HG02759 (cell line): ENCODE results near the gene COL4A2.

Experiments used
- ATAC-seq: cut with Tn5 transposase; IDR thresholded peaks from one replicate; pipeline ENCODE4 v1.9.1; 2021; ENCODE audit warnings: mild to moderate bottlenecking, moderate library complexity; ENCODE audit not compliant: unreplicated experiment

The COL4A2 gene

DNA sequence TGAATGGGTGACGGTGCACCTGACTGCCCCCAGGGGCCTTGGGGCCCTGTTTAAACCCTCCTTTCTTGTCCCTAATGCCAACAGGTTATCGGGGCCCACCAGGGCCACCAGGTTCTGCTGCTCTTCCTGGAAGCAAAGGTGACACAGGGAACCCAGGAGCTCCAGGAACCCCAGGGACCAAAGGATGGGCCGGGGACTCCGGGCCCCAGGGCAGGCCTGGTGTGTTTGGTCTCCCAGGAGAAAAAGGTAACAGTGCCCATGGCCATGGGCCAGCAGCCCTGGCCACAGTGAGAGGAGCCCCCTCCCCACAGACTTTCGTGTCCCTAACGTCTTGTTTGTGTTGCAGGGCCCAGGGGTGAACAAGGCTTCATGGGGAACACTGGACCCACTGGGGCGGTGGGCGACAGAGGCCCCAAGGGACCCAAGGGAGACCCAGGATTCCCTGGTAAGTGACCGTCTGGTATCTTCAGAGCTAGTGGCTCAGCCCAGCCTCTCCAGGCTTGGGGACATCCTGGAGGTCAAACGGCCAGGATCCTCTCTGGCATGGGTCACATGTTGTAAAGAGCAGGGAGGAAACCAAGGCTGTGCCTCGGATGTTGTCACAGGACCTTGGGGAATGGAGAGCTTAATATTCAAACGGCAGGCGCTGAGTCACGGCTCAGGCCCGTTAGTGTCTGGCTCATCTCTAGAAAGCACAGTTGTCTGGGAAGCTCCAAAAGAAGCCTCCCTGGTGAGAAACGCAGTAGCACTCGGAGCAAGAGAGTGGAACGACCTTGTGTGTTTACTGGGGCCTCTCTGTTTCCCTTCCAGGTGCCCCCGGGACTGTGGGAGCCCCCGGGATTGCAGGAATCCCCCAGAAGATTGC lies 196.2 kb downstream of the COL4A2 start:
- ATAC-seq, result no peak

DNA sequence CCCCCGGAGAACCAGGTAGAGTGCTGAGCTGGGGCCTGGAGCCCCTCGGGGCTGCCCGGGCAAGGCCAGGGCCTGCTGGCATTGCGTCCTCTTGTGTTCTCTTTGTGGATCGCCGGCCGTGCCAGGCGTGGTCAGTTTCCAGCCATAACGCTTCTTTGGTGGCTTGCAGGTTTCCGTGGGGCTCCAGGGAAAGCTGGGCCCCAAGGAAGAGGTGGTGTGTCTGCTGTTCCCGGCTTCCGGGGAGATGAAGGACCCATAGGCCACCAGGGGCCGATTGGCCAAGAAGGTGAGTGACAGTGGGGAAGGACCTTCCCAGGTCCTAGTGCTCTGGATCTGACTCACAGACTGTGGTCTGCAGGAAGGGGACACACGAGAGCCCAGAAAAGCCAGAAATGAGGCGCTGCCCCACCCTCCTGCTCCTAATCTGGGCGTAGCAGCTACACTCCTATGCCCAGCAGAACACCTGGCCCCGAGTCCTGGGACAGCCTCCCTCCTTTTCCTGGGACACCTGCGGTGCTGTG lies 197.0 kb downstream of the COL4A2 start:
- no peak for ATAC-seq

DNA sequence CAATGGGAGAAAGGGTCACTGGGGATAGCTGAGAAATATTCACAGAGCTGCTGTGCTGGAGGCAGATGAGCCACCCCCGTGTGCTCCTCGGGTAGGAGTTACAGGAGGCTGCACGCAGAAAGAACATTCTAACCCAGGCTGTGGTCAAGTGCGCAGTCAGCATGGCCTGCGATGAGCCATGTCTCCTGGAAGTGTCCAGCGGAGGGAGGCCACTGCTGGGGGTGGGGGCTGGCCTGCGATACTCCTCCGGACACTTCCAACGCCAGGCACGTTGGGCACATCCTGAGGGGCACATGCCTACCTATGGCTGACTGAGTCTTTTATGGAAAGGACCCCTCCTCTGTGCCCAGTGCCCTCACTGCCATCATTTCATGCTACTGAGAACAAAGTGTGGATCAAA lies 198.5 kb downstream of the COL4A2 start:
- ATAC-seq, result no peak

DNA sequence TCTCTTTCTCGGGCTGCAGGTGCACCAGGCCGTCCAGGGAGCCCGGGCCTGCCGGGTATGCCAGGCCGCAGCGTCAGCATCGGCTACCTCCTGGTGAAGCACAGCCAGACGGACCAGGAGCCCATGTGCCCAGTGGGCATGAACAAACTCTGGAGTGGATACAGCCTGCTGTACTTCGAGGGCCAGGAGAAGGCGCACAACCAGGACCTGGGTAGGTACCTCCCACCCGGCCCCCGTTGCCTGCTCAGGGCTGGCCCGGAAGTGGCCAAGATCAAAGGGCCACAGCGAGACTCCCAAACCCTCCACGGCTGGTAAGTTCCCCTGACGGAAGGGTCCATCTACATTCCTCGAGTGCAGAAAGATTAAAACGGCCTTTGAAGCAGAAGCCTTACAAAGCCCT lies 199.3 kb downstream of the COL4A2 start:
- ATAC-seq, result no peak

DNA sequence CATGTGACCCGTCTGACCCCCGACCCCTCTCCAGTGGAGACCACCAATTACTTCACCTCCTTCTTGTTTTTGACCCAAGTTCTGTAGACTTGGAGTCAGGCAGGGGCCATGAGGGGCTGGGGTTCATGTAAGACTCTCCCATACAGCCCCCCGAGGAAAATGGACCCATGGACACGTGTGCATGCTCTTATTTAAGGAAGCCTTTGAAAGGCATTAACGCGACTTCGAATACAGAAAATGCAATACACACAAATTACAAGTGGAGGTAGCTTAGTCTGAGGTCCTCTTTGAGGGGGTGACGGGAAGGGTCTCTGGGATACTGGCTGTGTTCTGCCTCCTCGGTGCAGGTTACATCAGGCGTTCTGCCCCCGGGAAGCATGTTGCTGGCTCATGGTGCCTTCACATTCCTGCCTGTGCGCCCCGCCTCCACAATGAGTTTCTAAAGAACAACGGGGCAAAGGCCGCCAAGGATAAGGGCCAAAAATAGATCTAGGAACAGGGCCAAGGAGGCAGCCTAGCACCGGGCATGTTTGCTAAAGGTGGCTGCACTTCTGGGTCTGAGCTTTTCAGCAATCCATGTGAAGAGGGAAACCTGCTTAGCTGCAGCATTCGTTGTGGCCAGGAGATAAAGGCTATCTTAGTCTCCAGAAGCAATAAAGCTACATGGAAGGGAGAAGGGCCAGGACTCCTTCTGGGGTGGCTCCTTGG lies 199.9 kb downstream of the COL4A2 start:
- ATAC-seq, result no peak

DNA sequence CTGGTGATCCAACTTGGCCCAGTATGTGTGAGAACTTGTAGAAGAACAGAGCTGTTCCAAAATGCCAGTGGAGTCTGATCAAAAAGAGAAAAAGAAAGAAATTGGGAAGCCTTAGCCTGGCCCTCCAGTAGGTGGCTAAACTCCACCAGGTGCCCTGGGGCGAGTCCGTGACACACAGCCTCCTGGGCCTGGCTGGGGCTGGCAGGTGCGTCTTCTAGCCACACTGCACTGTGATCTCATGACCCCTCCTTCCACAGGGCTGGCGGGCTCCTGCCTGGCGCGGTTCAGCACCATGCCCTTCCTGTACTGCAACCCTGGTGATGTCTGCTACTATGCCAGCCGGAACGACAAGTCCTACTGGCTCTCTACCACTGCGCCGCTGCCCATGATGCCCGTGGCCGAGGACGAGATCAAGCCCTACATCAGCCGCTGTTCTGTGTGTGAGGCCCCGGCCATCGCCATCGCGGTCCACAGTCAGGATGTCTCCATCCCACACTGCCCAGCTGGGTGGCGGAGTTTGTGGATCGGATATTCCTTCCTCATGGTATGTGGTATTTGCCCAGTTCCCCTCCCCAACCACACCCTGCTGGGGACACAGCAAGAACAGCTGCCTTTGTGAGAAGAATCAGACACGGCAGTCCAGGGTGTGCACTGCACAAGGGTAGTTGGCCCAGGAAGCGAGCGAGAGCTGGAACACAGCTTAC lies 200.7 kb downstream of the COL4A2 start:
- ATAC-seq, result no peak

DNA sequence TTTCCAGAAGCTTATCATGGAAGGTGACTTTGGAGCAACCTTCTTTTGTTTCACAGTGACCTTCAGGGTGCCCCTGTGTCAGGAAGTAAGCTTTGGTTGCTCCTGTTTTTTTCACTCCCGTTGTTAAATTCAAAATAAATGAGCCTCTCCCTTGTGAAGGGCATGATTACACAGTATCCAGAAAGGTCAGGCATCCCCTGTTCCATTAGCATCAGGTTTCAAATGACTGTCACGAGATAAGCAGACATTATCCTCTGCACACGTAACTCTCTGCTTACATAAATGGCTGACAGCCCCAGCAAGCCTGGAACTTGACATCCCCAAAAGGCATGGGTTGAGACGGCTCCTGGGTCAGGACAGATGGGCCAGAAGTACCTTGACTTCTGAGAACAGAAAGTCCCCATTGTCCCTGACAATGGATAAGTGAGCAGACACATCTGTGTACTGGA lies 202.4 kb downstream of the COL4A2 start:
- no peak for ATAC-seq

DNA sequence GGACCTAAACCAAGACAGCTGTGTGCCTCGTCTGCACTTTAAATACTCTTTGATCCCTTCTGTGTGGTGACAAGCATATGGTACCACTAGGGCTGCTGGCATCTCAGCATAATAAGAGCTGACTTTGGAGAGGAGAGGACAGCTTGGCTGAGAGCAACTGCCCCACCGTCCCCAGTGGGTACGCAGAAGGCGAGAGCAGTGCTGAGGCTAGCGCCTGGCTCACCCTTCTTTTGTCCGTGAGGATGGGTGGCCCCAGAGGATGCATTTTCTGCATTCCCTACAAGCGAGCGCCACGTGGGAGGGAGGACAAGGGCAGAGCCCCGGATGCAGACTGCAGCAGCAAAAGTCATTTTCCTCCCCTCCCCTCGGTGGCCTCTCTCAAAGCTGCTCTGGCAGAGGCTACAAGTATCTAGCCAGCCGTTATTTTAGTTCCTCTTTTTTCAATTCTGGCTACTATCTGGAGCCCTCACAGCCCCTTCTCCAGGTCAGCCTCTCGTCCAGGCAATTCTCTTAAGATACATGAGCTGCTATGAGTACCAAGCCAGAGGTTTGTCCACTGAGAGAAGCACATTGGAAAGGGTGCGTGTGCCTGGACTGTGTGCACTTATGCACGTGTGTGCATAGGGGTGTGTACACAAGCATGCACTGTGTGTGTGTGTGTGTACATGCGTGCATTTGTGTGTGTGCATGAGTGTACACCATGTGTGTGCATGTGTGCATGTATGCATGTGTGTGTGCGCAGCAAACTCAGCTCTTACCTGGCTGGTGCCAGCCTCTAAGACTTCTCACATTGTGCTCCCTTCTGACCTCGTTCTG lies 203.1 kb downstream of the COL4A2 start:
- no peak for ATAC-seq

DNA sequence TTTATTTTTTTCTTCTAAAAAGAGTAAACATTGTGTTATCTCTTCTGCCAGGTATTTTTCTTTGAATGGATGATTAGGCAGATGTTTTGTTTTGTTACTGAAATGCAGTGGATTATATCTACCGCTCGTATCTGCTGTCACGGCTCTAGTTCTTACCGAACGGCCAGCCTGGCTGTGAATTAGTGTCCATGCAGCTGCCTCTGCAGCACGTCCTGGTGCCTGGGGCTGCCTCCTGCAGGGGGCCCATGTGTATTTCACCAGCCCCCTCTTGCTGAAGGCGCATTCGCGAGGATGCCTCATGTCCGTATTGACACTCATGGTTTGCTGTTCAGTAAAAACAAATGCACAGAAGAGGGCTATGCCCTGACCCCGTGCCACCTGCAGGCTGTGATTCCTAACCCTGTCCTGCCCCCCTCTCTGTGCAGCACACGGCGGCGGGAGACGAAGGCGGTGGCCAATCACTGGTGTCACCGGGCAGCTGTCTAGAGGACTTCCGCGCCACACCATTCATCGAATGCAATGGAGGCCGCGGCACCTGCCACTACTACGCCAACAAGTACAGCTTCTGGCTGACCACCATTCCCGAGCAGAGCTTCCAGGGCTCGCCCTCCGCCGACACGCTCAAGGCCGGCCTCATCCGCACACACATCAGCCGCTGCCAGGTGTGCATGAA lies 204.6 kb downstream of the COL4A2 start:
- ATAC-seq, result no peak

DNA sequence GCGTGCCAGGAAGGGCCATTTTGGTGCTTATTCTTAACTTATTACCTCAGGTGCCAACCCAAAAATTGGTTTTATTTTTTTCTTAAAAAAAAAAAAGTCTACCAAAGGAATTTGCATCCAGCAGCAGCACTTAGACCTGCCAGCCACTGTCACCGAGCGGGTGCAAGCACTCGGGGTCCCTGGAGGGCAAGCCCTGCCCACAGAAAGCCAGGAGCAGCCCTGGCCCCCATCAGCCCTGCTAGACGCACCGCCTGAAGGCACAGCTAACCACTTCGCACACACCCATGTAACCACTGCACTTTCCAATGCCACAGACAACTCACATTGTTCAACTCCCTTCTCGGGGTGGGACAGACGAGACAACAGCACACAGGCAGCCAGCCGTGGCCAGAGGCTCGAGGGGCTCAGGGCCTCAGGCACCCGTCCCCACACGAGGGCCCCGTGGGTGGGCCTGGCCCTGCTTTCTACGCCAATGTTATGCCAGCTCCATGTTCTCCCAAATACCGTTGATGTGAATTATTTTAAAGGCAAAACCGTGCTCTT lies 205.2 kb downstream of the COL4A2 start:
- ATAC-seq, result no peak

DNA sequence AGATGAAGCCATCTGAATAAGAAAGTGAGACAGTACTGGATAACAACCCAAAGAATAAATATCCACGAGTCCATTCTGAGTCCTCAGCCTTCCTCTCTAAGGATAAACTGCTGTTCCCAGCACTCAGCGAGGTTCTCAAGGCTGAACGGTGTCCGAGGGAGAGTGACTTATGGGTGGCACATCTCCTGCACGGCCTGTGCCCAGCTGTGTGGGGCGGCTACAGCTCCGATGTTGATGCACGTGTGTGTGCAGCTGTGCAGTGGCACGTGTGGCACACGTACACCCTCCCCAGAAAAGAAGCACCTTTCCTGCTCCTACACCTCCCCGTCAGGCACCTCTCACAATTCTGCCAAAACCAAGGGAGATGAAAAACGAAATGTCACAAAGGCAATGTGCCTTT lies 209.4 kb downstream of the COL4A2 start:
- no peak for ATAC-seq

DNA sequence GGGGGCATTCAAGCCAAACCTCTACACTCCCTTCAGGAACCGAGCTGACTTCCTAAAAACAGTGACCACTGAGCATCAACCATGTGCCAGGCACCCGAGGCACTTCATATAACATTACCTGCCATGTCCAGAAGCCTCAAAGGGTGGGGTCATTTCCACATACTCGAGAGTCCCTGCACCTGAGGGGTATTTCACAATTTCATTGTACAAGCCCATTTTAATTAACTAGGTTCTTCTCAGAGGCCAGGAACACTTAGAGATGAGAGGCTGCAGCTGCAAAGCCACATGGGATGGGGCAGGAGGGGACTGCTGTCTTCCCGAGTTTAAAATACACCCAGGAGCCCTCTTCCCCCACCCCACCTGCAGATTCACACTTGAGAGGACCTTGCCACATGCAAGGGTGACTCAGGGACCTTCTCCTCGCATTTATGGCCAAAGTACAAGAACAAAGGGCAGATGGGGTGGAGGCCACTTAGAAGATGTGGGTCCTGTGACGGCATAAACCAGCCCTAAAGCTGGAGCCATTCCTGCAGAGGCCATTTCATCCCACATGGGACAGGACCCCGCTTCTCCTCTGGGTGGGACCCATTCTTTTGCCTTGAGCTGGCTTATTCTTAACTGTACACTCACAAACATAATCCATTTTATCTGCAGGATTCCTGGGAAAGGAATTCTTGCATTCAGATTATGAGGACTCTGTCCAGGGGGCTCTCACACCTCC lies 210.6 kb downstream of the COL4A2 start:
- no peak for ATAC-seq

DNA sequence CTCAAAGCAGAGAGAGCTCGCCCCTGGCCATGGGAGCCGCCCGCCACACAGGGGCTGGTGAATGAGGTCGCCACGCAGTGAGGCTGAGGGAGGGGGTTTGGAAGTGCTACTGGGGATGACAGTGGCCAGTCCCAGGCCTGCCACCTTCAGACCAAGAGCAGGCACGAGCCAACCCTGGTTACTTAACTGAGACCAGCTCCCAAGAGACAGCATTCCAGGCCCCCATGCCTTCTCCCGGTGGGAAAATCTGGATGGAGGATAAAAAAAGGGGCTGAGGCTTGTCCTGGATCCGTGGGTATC lies 211.1 kb downstream of the COL4A2 start:
- no peak for ATAC-seq

DNA sequence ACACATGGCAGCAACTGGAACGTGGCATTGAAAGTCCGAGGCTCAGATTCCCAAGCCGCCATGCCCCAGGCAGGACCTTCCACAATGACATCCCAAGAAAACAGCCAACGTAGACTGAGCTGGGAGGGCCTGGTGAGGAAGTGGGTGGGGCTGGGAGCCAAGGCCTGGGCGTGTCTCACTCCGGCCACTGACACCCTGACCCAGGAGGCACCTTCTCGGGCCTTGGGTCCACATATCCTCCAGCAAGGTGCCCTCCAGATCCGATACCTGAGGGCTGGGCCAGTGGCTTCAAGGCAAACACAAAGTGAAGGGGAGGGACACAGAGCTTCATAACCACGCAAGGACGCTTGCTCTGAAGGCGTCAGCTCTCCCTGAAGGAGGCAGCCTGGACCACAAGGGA lies 211.5 kb downstream of the COL4A2 start:
- no peak for ATAC-seq

DNA sequence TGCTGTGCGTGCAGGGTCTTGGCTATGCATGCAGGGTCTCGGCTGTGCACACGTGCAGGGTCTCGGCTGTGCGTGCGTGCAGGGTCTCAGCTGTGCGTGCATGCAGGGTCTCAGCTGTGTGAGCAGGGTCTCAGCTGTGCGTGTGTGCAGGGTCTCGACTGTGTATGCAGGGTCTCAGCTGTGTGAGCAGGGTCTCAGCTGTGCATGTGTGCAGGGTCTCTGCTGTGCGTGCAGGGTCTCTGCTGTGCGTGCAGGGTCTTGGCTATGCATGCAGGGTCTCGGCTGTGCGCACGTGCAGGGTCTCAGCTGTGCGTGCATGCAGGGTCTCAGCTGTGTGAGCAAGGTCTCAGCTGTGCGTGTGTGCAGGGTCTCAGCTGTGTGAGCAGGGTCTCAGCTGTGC lies 212.0 kb downstream of the COL4A2 start:
- ATAC-seq, result no peak

DNA sequence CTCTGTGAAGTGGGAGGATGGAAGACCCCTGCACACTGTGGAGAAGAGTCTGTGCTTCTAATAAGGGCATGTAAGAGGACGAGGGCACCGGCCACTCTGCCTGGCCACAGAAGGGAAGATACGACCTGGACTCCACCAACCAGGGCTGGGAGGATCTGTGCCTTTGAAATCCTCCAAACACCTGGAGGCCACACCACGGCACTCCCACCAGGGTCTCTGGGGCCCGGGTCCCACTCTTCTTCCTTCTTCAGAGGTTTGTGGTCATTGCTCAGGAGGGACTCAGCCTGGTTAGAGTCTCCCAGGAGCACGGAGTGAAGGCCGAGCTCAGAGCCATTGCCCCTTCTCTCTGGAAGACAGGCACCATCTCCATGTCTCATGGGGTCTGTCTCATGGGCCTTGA lies 212.4 kb downstream of the COL4A2 start:
- ATAC-seq, result no peak

DNA sequence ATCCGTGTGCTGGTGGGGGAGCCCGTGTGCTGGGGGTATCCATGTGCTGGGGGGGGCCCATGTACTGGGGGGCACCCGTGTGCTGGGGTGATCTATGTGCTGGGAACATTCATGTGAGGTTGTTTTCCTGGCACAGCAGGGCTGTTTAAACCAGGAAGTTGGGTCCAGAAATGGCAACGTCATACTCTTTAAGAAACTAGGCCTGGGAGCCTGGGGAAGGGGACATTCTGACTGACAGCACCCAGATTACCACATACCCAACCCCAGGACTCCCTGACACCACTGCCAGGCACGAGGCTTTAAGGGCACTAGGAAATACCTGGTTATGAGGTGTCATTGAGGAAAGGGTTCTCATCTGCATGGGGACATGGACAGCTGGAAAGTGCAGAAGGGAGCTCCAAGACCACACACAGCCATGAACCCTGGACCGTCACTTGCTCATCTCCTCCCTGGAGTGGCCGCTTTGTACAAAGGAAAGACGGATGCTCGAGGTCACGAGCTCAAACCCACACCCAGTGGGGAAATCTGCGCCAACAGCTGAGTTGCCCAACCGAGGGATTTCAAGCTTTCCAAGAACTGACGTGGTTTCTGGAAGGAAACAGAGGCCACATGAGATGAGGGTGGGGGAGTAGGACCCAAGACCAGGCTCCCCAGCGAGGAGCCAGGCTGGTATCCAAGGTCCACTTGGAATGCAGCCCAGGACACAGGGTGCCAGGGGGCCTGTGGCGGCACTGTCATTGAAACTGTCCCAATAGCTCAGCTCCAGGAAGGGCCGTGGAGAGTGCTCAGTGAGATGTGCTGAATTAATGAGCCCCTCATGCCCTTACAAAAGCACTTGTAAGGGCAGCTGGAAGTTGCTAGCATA lies 213.6 kb downstream of the COL4A2 start:
- no peak for ATAC-seq

DNA sequence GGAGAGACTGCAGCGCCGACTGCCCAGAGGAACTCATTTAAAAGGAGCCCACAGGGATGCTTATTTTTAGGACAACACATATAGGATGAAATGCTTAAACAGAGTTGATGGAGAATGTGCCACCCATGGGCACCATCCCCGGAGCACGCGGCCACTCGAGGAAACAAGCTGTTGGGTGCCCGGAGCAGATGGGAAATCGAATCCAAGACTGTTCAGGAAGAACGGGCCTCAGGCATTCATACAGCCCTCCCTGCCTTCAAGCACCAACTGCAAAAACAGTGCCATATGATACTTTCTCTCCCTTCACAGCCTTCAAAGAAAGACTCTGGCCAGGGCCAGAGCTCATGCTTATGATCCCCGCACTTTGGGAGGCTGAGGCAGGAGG lies 214.2 kb downstream of the COL4A2 start:
- no peak for ATAC-seq
